GM20431 (cell line): Measurements from ENCODE around the gene CALN1.

Source experiments
- in situ Hi-C: fragments of 300-500 bp; cut with MseI, MboI; formaldehyde crosslinking; loops from one replicate; pipeline ENCODE4 v1.15.0; 2020; ENCODE audit warnings: low sequenced_read_pairs; ENCODE audit not compliant: unreplicated experiment

The CALN1 gene

DNA sequence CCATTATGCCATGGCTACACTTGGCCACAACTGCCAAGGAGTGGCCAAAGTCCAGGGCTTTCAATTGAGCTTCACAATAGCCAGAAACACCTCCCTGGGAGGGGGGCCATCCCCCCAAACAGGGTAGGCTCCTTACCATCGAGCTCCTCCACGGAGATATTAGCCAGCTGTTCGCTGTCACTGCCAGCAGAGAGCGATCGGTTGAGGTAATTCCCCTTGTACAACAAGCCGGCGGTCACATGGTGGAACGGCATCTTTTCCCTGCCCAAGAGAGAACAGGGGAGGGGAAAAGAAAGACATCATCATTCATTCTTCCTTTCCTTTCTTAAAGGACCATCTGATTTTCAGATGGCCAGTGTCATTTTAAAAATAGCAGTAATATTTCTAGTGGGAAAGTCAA, 133.6 kb downstream of the CALN1 start:
- in situ Hi-C loops = no loop called here

DNA sequence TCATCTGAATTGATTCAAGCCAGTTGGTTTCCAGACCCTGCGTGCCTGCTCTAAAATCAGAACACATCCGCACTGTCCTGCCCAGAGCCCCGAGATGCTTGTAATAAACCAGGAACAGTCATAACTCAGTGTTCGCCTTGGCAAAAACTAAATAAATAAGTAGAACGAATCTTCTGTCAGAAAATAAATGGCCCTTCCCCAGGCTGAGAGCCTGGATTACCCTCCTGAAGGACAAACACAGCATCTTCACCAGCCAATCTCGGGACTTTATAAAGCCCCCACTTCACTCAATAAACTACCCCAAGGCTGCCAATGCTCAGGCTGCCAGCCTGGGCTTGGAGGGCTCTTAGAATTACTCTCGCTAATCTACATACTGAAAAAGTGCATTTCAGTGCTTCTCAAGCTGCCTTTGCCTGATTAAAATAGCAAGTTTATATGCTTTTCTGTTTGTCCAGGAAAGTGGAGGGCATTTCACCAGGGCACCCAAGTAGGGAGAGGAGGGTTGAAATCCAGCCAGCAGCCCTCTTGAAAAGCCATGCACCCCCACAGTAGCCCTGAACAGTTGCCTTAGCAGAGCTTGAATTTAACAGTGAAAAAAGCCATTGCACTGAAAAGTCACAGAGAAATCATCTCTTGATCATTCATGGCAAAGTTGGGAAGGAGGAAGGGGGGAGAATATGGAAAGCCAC, 136.6 kb downstream of the CALN1 start:
- in situ Hi-C loops = no loop called here

DNA sequence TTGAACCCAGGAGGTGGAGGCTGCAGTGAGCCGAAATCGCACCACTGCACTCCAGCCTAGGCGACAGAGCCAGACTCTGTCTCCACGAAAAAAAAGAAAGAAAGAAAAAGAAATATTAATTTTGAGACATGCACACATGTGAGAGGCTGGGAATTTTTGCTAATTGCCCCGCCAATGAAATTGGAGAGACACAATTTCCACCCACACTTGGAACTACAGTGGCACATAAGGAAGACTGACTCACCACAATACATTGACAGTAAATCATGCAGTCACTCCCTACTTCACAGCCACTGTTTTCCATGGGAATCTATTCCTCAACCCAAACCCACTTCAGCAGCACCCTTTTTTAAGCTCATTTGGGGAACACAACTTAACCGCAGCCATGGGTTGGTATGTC, 139.7 kb downstream of the CALN1 start:
- in situ Hi-C loops = no loop called here

DNA sequence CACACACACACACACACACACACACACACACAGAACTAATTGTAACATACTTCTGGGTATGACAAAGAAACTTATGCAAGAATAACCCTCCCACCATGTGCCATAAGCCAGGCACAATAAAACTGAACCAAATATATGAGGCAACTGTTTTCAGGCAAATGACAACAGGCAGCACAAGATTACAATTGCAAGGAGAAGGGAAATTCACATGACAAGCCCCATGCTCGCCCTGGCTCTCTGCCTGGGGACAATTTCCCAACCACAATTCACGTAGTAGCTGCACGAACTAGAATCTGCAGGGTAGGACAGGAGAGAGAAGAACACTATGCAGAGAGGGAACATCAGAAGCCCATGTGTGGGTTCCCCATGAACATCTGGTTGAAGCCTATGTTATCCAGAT, 143.3 kb downstream of the CALN1 start:
- in situ Hi-C loops = no loop called here

DNA sequence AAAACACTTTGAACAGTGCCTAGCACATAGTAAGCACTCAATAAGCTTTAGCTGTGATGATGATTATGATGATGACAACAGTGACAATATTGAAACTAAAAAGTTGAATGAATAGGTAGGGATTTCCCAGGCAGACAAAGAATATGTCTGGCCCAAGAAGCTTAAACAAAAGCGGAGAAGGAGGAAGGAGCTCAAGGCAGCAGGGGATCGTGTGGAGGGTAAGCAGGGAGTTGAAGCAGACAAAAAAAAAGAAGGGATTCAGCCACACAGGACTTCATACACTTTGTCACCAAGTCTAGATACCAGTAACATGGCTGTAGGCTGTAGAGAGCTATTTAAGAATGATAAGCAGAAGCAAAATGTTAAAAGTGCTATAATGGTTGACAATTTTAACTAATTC, 144.0 kb downstream of the CALN1 start:
- in situ Hi-C loops = no loop called here

DNA sequence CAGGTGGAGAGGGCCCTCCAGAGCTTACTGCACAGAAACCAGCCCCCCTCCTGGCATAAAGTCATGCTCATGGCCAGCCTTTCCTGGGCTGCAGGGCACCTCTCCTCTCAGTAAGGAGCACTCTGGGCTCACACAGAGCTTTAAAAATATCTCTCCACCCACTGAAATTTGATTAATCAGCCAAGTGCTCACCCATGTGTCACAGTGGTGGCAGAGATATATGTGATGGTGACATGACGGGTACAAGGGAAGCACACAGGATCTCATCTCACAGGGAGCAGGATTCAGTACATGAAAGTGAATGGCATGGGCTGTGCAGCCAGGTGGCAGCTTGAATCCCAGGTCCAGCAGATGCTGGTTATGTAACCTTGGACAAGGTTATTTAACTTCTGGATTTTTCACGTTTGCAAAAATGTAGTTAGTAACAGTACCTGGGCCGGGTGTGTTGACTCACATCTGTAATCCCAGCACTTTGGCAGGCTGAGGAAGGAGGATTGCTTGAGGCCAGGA, 144.8 kb downstream of the CALN1 start:
- in situ Hi-C loops = no loop called here

DNA sequence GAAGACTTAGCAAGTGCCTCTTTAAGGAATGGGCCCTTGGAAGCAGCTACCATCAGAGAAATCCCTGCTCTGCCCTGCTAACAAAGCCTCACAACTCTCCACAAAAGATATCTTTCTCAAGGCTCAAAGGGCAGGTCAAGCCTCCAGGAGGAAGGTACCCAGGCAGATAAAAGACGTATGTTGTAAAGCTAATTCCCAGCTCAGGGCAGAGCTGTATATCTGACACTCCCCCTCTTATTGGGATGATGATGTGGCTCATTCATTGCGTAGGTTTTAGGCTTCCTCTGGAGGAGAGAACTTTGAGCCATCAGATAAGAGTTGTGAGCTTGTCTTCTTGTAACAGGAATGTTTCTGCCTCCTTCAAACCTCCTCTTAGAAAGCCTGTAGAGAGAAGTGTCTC, 145.4 kb downstream of the CALN1 start:
- in situ Hi-C loops = no loop called here

DNA sequence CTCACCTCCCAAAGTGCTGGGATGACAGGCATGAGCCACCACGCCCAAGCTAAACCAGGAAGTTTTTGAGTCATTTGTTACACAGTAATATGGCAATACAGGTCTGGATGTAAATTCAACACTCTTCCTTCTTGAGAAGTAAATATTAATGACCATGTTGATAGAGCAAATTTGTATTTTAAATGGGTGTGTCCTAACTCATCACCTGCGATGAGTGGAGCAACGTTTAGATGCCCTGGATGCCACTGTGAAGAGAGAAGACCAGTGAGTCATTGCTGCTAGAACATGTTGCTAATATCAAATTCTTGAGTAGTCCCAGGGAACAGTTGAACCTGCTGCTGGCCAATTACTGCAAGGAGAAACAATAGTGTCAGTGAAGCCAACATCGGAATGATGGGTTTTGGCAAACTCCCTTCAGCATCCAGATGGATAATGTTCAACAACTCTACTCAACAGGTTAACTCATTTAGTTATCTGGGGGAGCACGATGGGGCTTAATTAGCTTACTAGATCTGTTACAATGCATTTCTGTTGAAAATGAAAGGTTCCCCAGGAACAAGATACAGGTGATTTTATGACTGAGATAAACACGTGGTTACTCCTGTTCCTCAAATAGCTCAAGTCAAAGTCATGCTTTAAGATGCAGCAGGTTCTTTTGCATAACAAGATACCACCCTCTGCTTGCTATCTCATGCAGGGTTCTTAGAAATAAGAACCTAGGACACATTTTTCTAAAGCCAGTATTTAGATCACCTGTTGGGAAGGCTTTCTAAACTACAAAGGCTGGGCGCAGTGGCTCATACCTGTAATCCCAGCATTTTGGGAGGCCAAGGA, 146.8 kb downstream of the CALN1 start:
- in situ Hi-C loops = no loop called here

DNA sequence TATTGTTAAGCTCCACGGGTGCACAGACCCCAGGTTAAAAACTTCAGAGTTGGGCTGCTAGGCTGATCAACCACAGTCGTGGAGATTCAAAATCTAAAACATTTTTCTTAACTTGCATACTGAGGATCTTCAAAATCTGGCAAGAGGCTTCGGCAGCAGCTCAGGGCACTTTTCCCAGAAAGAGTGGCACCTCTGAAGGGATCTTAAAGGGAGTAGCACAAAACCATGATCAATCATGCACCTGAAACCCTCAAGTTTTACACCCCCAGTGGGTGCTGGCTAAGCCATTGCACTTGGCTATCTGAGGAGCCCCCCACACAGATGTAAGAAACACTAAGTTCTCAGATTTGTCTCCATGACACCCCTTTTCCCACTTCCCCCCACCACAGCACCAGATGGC, 151.7 kb downstream of the CALN1 start:
- in situ Hi-C loops = no loop called here

DNA sequence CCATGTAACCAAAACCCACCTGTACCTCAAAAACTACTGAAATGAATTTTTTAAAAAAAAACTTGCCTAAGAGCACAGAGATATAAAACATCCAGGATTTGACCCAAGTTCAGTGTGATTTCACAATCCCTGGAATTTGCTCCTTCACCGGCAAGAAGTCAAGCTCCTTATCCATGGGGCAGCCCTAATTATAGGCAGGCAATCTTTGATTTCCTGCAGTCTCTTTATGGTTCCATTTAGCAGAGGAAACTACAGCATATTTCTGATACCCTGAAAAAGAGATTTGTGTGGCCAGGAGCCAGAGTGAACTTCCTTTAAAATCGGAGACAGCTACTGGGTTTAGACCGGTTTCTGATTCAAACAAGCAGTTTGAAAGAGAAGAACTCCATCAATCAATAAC, 154.1 kb downstream of the CALN1 start:
- in situ Hi-C loops = no loop called here

DNA sequence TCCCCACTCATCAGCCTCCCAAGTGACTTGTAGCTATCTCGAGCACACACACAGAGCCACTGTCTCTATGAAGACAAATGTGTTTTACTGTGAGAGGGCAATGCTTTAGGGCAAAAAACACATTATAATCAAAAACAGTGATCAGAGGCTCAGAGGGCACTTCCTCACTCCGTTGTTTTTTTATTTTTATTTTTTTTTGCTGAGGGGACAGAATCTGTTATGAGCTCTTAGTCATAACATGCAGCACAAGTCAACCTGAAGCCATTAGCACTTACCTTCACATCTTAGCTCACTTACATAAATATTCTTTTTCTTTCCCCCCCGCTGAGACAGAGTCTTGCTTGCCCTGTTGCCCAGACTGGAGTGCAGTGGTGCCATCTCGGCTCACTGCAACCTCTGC, 157.7 kb downstream of the CALN1 start:
- in situ Hi-C loops = no loop called here

DNA sequence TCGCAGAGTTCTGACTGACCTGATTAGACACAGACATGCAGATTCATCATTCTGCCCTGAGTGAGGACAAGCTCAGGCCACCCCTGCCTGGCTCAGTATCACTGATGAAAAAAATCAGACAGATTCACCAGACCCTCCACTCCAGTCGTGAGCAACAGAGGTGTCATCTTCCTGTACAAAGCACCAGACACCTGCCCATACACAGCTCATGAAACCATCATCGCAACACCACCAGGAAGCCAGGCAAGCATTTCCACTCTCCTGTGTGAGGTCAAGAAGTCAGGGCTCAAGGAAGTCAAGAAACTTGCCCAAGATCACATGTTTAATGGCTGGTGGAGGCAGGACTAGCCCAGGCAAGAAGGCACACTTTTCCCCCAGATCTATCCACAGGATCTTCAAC, 163.0 kb downstream of the CALN1 start:
- in situ Hi-C loops = no loop called here

DNA sequence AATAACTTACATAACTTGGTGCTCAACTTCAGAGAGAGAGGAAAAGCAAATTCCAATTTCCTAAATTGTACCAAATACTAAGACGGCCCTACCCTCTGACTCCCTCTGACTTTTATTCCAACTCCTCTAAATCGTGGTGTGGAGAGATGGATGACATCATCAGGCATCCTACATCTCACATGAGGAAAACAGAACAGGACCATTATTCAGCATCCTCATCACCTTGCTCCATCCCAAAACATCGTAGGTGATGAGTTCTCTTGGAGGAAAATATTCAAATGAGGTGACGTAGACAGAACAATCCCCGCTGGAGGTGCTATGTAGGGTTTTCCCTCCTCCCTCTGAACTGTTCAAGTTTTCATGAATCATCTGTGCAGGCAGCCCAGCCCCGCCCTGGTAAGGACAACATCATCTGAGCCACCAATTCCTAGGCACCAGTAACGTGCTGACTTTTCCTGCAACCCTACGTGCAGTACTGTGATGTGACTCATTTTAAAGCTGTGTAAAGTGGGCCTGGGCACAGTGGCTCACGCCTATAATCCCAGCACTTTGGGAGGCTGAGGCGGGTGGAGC, 167.2 kb downstream of the CALN1 start:
- in situ Hi-C loops = no loop called here

DNA sequence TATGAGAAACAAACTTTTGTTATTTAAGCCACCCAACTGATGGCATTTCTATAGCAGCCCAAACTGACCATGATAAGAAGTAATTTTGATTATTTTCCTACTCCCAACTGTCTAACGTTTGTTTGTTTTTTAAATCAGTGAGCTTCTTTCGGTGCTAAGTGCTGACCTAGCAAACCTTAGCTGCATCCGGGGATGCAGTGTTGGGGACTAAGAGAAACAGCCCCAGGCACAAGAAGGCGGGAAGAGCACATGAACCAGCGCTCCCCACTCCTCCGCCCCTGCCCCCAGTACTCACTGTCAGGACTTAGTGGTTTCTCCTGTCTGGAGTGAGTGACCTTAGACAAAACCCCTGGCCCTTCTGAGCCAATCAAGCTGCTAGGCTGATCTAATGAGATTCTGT, 168.8 kb downstream of the CALN1 start:
- in situ Hi-C loops = no loop called here

DNA sequence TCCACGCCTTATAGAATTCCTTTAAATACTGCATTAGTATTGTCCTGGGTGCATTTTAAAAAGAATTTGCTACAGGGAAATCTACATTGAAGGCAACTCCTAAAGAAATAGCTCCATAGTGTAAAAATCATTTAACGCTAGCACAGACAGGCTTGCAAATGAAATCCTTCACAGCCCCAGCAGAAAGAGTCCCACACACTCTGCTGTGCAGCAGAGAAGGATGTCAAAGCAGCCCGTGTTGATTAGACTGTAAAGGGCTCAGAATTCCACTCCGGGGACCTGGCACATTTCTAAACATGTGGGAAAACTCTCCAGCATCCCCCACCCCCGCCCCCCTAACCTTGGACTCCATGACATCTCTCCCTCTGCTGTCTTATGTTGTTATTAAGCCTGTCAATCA, 176.8 kb downstream of the CALN1 start:
- in situ Hi-C loops = no loop called here

DNA sequence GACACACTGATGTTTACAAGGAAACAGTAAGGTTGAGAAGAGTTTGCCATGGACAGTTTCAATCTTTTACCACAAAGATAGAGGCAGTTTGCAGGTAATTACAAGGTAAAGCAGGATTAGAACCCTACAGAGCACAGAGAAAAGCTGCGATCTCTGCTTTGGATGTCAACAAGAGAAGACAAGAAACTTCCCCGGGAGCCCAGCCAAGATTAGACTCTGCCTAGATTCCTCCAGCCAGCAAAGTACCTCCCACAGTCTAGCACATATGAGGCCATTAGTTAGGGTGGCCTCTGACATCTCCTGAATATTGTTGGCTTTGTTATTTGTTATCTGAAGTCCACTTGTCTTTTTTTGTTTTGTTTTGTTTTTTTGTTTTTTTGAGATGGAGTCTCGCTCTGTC, 178.1 kb downstream of the CALN1 start:
- in situ Hi-C loops = no loop called here

DNA sequence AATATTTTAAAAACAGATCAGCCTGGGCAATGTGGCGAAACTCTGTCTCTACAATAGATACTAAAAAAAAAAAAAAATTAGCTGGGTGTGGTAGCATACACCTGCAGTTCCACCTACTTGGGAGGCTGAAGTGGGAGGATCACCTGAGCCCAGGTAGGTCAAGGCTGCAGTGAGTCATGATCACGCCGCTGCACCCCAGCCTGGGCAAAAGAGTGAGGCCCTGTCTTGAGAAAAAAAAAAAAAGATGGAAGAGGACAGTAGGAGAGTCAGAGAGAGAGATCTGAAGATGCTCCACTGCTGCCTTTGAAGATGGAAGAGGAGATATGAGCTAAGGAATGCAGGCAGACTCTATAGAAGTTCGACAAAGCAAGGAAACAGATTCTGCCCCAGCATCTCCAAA, 181.9 kb downstream of the CALN1 start:
- in situ Hi-C loops = no loop called here

DNA sequence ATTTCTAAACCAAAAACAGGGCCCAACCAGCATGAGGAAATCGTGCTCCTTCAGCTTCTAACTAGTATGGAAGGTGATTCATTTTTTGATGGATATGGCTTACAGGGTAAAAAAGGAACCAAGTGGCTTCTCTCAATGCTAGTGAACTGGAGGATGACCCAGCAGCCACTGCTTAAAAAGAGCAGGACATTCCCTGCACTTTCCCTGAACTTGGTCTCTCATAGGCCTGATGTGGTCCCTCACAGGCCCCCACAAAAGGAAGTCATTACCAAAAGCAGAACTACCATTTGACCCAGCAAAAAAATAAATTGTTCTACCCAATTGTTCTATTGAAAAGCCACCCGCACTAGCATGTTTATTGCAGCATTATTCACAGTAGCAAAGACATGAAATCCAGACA, 188.8 kb downstream of the CALN1 start:
- in situ Hi-C loops = no loop called here

DNA sequence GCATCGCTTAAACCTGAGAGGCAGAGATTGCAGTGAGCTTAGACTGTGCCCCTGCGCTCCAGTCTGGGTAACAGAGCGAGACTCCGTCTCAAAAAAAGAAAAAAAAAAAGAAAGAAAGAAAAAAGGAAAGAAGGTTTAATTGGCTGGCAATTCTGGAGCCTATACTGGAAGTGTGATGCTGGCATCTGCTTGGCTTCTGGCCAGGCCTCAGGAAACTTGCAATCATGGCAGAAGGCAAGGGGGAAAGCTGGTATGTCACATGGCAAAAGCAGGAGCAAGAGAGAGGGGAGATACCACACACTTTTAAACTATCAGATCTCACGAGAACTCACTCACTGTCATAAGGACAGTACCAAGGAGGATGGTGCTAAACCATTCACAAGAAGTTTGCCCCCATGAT, 190.0 kb downstream of the CALN1 start:
- in situ Hi-C loops = no loop called here

DNA sequence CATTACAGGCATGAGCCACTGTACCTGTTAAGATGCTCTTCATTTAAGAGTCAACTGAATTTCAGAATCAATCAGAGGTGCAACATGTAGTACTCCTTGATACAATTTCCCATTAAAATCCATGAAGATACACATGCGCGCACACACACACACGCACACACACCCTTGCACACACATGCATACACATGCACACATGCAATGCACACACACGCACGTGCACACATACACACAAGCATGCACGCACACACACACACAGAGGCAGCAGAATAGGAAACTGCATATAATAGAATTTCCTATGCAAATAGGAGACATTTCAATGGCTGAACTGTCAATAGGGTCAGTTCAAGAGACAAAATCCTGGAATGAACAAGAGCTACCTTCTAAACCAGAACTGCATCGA, 192.6 kb downstream of the CALN1 start:
- in situ Hi-C loops = no loop called here

DNA sequence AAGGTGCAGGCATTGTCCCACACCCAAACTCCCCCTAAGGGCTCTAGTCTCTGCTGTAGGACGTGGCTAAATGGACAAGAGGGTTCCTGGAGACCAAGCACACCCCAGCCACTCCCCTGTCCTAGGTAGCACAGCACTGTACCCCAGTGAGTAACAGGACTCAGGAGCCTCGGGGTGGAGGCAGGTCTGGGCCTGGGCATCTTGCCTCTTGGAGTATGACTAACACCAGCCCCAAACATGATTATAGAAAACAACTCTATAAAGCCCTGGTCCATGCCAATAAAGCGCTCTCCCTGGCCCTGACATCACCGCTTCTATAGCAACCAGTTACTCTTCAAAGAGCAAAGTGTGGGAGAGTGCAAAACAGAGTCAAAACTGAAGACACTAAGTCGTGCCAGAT, 195.0 kb downstream of the CALN1 start:
- in situ Hi-C loops = no loop called here
